ENCODE data around the gene NPBWR2. TPM values are rescaled to one million over a fixed set of nuclear protein-coding genes. Genes with fewer than 3 reads are reported as not detected.

Gene NPBWR2
- total RNA-seq, 1 experiment from 2014 or later = not detected

GRCh38 chr20:64083804-64084684 lies 23.3 kb downstream of the NPBWR2 start, which contains the start of gene LKAAEAR1:
Gene LKAAEAR1 (minus strand): TSS chr20:64084398. CDS start chr20:64084219, 179 bp downstream.
- no peak for DNase-seq (ENCODE audit: low read depth)

GRCh38 chr20:64083378-64083803 lies 24.0 kb downstream of the NPBWR2 start:
- DNase-seq (ENCODE audit: low read depth) = peak; percentile 87

- peak; percentile 33 for DNase-seq (ENCODE audit: low read depth)
Observed at GRCh38 chr20:64082820-64083377, 24.5 kb downstream of the NPBWR2 start.

GRCh38 chr20:64082126-64082731 lies 25.1 kb downstream of the NPBWR2 start:
- DNase-seq (ENCODE audit: low read depth) = no peak

GRCh38 chr20:64081624-64081964 lies 25.8 kb downstream of the NPBWR2 start:
- no peak for DNase-seq (ENCODE audit: low read depth)

- no peak for DNase-seq (ENCODE audit: low read depth)
Observed at GRCh38 chr20:64080813-64081623, 26.3 kb downstream of the NPBWR2 start.

- peak; percentile 38 for DNase-seq (ENCODE audit: low read depth)
Observed at GRCh38 chr20:64080013-64080812, 27.2 kb downstream of the NPBWR2 start, which contains the start of gene OPRL1. Gene OPRL1 (plus strand): TSS chr20:64080082. CDS start chr20:64092721, 12,639 bp downstream.

GRCh38 chr20:64079273-64080012 lies 27.9 kb downstream of the NPBWR2 start, which contains the start of gene RGS19:
Gene RGS19 (minus strand): TSS chr20:64079518. CDS start chr20:64076886, 2,632 bp downstream.
- peak; percentile 83 for DNase-seq (ENCODE audit: low read depth)

- DNase-seq (ENCODE audit: low read depth) = no peak
Observed at GRCh38 chr20:64078934-64079272, 28.5 kb downstream of the NPBWR2 start.

GRCh38 chr20:64077876-64078551 lies 29.4 kb downstream of the NPBWR2 start:
- DNase-seq (ENCODE audit: low read depth) = no peak

- no peak for DNase-seq (ENCODE audit: low read depth)
Observed at GRCh38 chr20:64077541-64077875, 29.9 kb downstream of the NPBWR2 start.

- no peak for DNase-seq (ENCODE audit: low read depth)
Observed at GRCh38 chr20:64077094-64077493, 30.3 kb downstream of the NPBWR2 start.

GRCh38 chr20:64076061-64076997 lies 31.0 kb downstream of the NPBWR2 start:
- DNase-seq (ENCODE audit: low read depth) = no peak

GRCh38 chr20:64075556-64075955 lies 31.8 kb downstream of the NPBWR2 start:
- no peak for DNase-seq (ENCODE audit: low read depth)

- DNase-seq (ENCODE audit: low read depth) = no peak
Observed at GRCh38 chr20:64074963-64075362, 32.4 kb downstream of the NPBWR2 start.

- DNase-seq (ENCODE audit: low read depth) = no peak
Observed at GRCh38 chr20:64074184-64074789, 33.1 kb downstream of the NPBWR2 start.

GRCh38 chr20:64073476-64074183 lies 33.7 kb downstream of the NPBWR2 start:
- no peak for DNase-seq (ENCODE audit: low read depth)
